Lung (tissue), 12 donors: ENCODE measurements around the gene RABL6. TPM values are rescaled to one million over a fixed set of nuclear protein-coding genes. Genes with fewer than 3 reads are reported as not detected.
"Not testable (repeated sequence)": the region's sequence is repeated elsewhere in the genome, so short reads cannot be mapped to it uniquely, and the experiment has no call there.

Experiments
- ATAC-seq: fragments of 200-7000 bp; cut with Tn5 transposase; one replicate; pipeline ENCODE4 v1.9.1; 2020; ENCODE audit warnings: moderate number of reproducible peaks; ENCODE audit not compliant: insufficient read depth, low FRiP score
- DNase-seq, 3 donors: peaks; one replicate each; pipeline ENCODE4 v3.0.0-alpha.2; 2013 to 2017
- H3K27ac ChIP-seq, 2 donors: one replicate each; pipeline ENCODE4 v1.5.1; 2013; ENCODE audit warnings: mild to moderate bottlenecking in 2 of 2, moderate library complexity in 2 of 2, control low read depth in 1 of 2, inconsistent platforms in 1 of 2, low read depth in 1 of 2, low read length in 1 of 2
- H3K27me3 ChIP-seq, 3 donors: one replicate each; pipeline ENCODE4 v1.5.1; 2013; ENCODE audit warnings: low read length in 2 of 3; ENCODE audit not compliant: control insufficient read depth in 3 of 3, insufficient read depth in 3 of 3
- H3K36me3 ChIP-seq, 4 donors: one replicate each; pipeline ENCODE4 v1.5.1; 2013; ENCODE audit warnings: low read length in 4 of 4, mild to moderate bottlenecking in 1 of 4, moderate library complexity in 1 of 4; ENCODE audit not compliant: control insufficient read depth in 4 of 4, insufficient read depth in 4 of 4
- H3K4me1 ChIP-seq, 5 donors: one replicate each; pipeline ENCODE4 v1.5.1; 2013; ENCODE audit warnings: low read length in 5 of 5, mild to moderate bottlenecking in 2 of 5, moderate library complexity in 1 of 5; ENCODE audit not compliant: control insufficient read depth in 5 of 5, insufficient read depth in 5 of 5
- H3K4me3 ChIP-seq: one replicate; pipeline ENCODE4 v1.5.1; 2013; ENCODE audit warnings: mild to moderate bottlenecking, control low read depth, moderate library complexity
- H3K9ac ChIP-seq, 2 donors: one replicate each; pipeline ENCODE4 v1.5.1; 2013; ENCODE audit warnings: low read length in 2 of 2, control low read depth in 1 of 2; ENCODE audit not compliant: insufficient read depth in 1 of 2
- H3K9me3 ChIP-seq, 4 donors: one replicate each; pipeline ENCODE4 v1.5.1; 2013; ENCODE audit warnings: low read length in 3 of 4, mild to moderate bottlenecking in 1 of 4, moderate library complexity in 1 of 4; ENCODE audit not compliant: control insufficient read depth in 4 of 4, insufficient read depth in 3 of 4
- CTCF ChIP-seq: IDR thresholded peaks from 2 replicates; pipeline ENCODE4 v1.5.1; 2012; ENCODE audit warnings: mild to moderate bottlenecking; ENCODE audit errors: control extremely low read depth, extremely low read depth
- WGBS, 2 donors: extraction: QIAGEN DNeasy Blood & Tissue Kit; methylation state at CpG; one replicate each; pipeline ENCODE4 v1.1.7; 2013; 5-methylcytosine and 5-hydroxymethylcytosine counted together
- polyA plus RNA-seq, 2 donors: library from polyadenylated mRNA; stranded (reverse); fragments of 200-250 nt; gene quantifications; one replicate each; pipeline ENCODE4 v1.2.1, GENCODE V29; 2013
- total RNA-seq, 2 donors: library from RNA; depleted of rRNA in 1 of 2; stranded (reverse); fragments of >200 nt in 1 of 2; gene quantifications; one replicate each; pipeline ENCODE4 v1.2.1, GENCODE V29; 2014 to 2021
- donor health status: control.
- donor health status: control.
- donor health status: Bipolar disorder and iron deficiency.
- donor health status: healthy.
- donor health status: DM: yes; HTN: yes; CAD: no.

Gene RABL6
- total and polyA plus RNA-seq, 4 donors: 36.4 to 87.8 (median 62.2) TPM

DNA sequence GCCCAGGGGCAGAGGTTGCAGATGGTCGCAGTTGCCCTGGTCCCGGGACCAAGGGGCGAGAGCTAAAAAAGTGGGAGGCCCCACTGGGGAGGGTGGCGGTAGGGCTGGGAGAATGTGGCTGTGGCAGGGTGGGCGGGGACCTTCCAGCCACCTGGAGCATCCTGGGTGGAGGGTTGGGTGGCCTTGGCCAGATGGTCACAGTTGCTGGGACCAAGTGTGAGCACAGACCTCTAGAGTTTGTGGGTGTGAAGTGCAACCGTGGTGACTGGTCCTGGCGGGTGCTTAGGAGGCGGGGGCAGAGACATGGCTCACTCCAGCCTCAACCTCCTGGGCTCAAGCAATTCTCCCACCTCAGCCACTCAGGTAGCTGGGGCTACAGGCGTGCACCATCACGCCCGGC, 72.9 kb downstream of the RABL6 start:
- ATAC-seq (no peak), DNase-seq (no peak)
- Histone ChIP-seq H3K4me1 (peaks cover 0 to 14% (median 0%) of the 10 kb centered on the region in 5 donors), H3K9ac (no peak overlapping the region), H3K27me3 (no peaks in the 10 kb centered on the region), H3K27ac (no peak overlapping the region), H3K9me3 (no peaks in the 10 kb centered on the region), H3K36me3 (no peaks in the 10 kb centered on the region), H3K4me3 (no peak overlapping the region)
- TF ChIP-seq CTCF: no peak
- 85 to 86% methylated on average over 10 to 11 of the region's 11 CpGs for WGBS, 2 donors

DNA sequence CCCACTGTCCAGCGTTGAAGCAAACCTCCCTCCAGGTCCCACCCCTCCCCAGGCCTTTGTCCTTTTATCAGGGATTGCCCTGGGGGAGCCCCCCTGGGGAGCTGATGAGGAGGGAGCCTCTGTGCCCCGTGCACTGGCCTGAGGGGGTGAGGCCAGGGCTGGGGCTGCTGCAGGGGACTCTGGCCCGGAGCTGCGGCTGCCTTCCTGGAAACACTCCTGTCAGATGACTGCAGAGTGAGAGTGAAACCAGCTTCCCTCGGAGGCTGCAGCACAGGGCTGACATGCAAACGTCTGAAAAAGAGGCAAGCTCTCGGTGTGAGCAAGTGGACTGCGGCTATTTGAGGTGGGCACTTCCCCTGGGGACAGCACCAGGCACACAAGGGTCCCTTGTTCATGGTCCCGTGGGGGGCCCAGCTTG, 74.0 kb downstream of the RABL6 start:
- H3K9me3 ChIP-seq: no peaks in the 10 kb centered on the region
- H3K4me3 ChIP-seq: no peak overlapping the region
- ATAC-seq: no peak
- no peak for TF ChIP-seq CTCF
- peak in 1 of 3 donors; percentile 25 for DNase-seq
- H3K4me1 ChIP-seq: peaks cover 0 to 14% (median 0%) of the 10 kb centered on the region in 5 donors
- H3K27me3 ChIP-seq: no peaks in the 10 kb centered on the region
- no peak overlapping the region for H3K9ac ChIP-seq
- no peaks in the 10 kb centered on the region for H3K36me3 ChIP-seq
- H3K27ac ChIP-seq: peak overlapping the region in 1 of 2 donors; percentile 57
- 12 to 13% methylated on average over 9 of the region's 9 CpGs for WGBS, 2 donors

GRCh38 chr9:136882109-136882946, 74.6 kb downstream of the RABL6 start:
- TF ChIP-seq CTCF: no peak
- Histone ChIP-seq H3K27me3 (no peaks in the 10 kb centered on the region), H3K9me3 (no peaks in the 10 kb centered on the region), H3K27ac (peak overlapping the region in 1 of 2 donors; percentile 57), H3K36me3 (no peaks in the 10 kb centered on the region), H3K4me3 (no peak overlapping the region), H3K4me1 (peaks cover 0 to 14% (median 0%) of the 10 kb centered on the region in 5 donors), H3K9ac (no peak overlapping the region)
- 40 to 48% methylated on average over 19 of the region's 19 CpGs for WGBS, 2 donors
- ATAC-seq (no peak), DNase-seq (no peak)

- H3K27ac ChIP-seq: peak overlapping the region in 1 of 2 donors; percentile 19
- DNase-seq, H3K9me3 ChIP-seq, H3K9ac ChIP-seq, H3K36me3 ChIP-seq, H3K27me3 ChIP-seq, ATAC-seq, H3K4me3 ChIP-seq: not testable (repeated sequence)
- H3K4me1 ChIP-seq: peaks cover 0 to 15% (median 0%) of the 10 kb centered on the region in 5 donors
- 76 to 81% methylated on average over 9 of the region's 9 CpGs for WGBS, 2 donors
Observed at GRCh38 chr9:136882947-136883283, 75.2 kb downstream of the RABL6 start.

- H3K4me1 ChIP-seq: peaks cover 0 to 15% (median 0%) of the 10 kb centered on the region in 5 donors
- WGBS, 2 donors: 70 to 89% methylated on average over 10 of the region's 10 CpGs
- not testable (repeated sequence) for H3K27ac ChIP-seq, H3K4me3 ChIP-seq, H3K27me3 ChIP-seq, H3K36me3 ChIP-seq, ATAC-seq, DNase-seq, H3K9me3 ChIP-seq, H3K9ac ChIP-seq
Observed at GRCh38 chr9:136883670-136884069, 75.9 kb downstream of the RABL6 start.
